Neuronal stem cell (in vitro differentiated cells): ENCODE results near the gene TNIP1.

Experiments used
- DNase-seq: peaks from one replicate; pipeline ENCODE4 v3.0.0-alpha.2; 2013; ENCODE audit warnings: low spot score
- H2AFZ ChIP-seq: one replicate; pipeline ENCODE4 v1.6.1; 2013; ENCODE audit warnings: mild to moderate bottlenecking, low read length, inconsistent platforms
- H2AK5ac ChIP-seq: 2 replicates; pipeline ENCODE4 v1.6.1; 2013; ENCODE audit warnings: low read depth, mild to moderate bottlenecking, inconsistent platforms, low read length, moderate library complexity, mixed read lengths
- H2BK120ac ChIP-seq: 2 replicates; pipeline ENCODE4 v1.6.1; 2013; ENCODE audit warnings: low read depth, mild to moderate bottlenecking, inconsistent platforms, low read length, moderate library complexity, mixed read lengths
- H2BK12ac ChIP-seq: one replicate; pipeline ENCODE4 v1.6.1; 2013; ENCODE audit warnings: low read length, inconsistent platforms
- H2BK15ac ChIP-seq: 2 replicates; pipeline ENCODE4 v1.6.1; 2013; ENCODE audit warnings: mild to moderate bottlenecking, low read length, inconsistent platforms, mixed read lengths
- H2BK5ac ChIP-seq: one replicate; pipeline ENCODE4 v1.6.1; 2013; ENCODE audit warnings: inconsistent platforms, mild to moderate bottlenecking, low read length, moderate library complexity
- H3K14ac ChIP-seq: one replicate; pipeline ENCODE4 v1.6.1; 2013; ENCODE audit warnings: low read length, inconsistent platforms
- H3K18ac ChIP-seq: 2 replicates; pipeline ENCODE4 v1.6.1; 2013; ENCODE audit warnings: low read length, inconsistent platforms
- H3K23ac ChIP-seq: 2 replicates; pipeline ENCODE4 v1.6.1; 2013; ENCODE audit warnings: low read depth, mild to moderate bottlenecking, mixed read lengths, low read length, inconsistent platforms; ENCODE audit not compliant: poor library complexity
- H3K27ac ChIP-seq: replicated peaks from 3 replicates; pipeline ENCODE4 v1.5.1; 2013; ENCODE audit warnings: low read length, inconsistent platforms
- H3K27me3 ChIP-seq, 3 experiments: 2 replicates each; pipeline ENCODE4 v1.6.1; 2013; ENCODE audit warnings: low read length in 3 of 3, mild to moderate bottlenecking in 2 of 3, inconsistent platforms in 1 of 3, low read depth in 1 of 3, mixed read lengths in 1 of 3, moderate library complexity in 1 of 3; ENCODE audit not compliant: control insufficient read depth in 3 of 3, insufficient read depth in 3 of 3
- H3K36me3 ChIP-seq, 2 donors: replicated peaks in 1 of 2; 2 replicates each; pipeline ENCODE4 v1.6.1; 2013; ENCODE audit warnings: low read length in 2 of 2; ENCODE audit not compliant: control insufficient read depth in 2 of 2, insufficient read depth in 2 of 2
- H3K4ac ChIP-seq: 2 replicates; pipeline ENCODE4 v1.6.1; 2013; ENCODE audit warnings: inconsistent platforms, mild to moderate bottlenecking, low read length, moderate library complexity
- H3K4me1 ChIP-seq, 2 donors: 1 replicate in 1 of 2; 2 replicates in 1 of 2; pipeline ENCODE4 v1.6.1; 2013; ENCODE audit warnings: low read length in 2 of 2, low read depth in 1 of 2; ENCODE audit not compliant: control insufficient read depth in 2 of 2, insufficient read depth in 1 of 2
- H3K4me2 ChIP-seq: one replicate; pipeline ENCODE4 v1.6.1; 2013; ENCODE audit warnings: mild to moderate bottlenecking, low read length, inconsistent platforms; ENCODE audit not compliant: insufficient read depth, poor library complexity, severe bottlenecking
- H3K4me3 ChIP-seq, 2 donors: 2 replicates each; pipeline ENCODE4 v1.5.1; 2013; ENCODE audit warnings: low read length in 2 of 2, mild to moderate bottlenecking in 2 of 2, inconsistent platforms in 1 of 2, moderate library complexity in 1 of 2
- H3K79me1 ChIP-seq: one replicate; pipeline ENCODE4 v1.6.1; 2013; ENCODE audit warnings: low read depth, mild to moderate bottlenecking, inconsistent platforms, low read length, moderate library complexity
- H3K9ac ChIP-seq: one replicate; pipeline ENCODE4 v1.6.1; 2013; ENCODE audit warnings: mild to moderate bottlenecking, low read depth, low read length, inconsistent platforms; ENCODE audit not compliant: poor library complexity
- H3K9me3 ChIP-seq, 2 donors: replicated peaks in 1 of 2; 2 replicates each; pipeline versions ENCODE3 to v1.6.1; 2013; ENCODE audit warnings: low read length in 2 of 2, mild to moderate bottlenecking in 2 of 2, inconsistent platforms in 1 of 2, low read depth in 1 of 2, mixed read lengths in 1 of 2, moderate library complexity in 1 of 2; ENCODE audit not compliant: control insufficient read depth in 2 of 2, insufficient read depth in 1 of 2
- H4K8ac ChIP-seq: one replicate; pipeline ENCODE4 v1.6.1; 2013; ENCODE audit warnings: low read depth, mild to moderate bottlenecking, inconsistent platforms, low read length, moderate library complexity
- H4K91ac ChIP-seq: one replicate; pipeline ENCODE4 v1.6.1; 2013; ENCODE audit warnings: low read length, low read depth, mild to moderate bottlenecking, inconsistent platforms; ENCODE audit not compliant: poor library complexity
- WGBS, 2 donors: extraction: QIAGEN DNeasy Blood & Tissue Kit; methylation state at CpG; one replicate each; pipeline ENCODE4 v1.1.7; 2013; ENCODE audit warnings: missing lambda C conversion rate in 2 of 2, mixed read lengths in 1 of 2; ENCODE audit not compliant: insufficient read length in 2 of 2, insufficient replicate concordance in 1 of 2; ENCODE audit errors: extremely low coverage in 2 of 2; 5-methylcytosine and 5-hydroxymethylcytosine counted together

The TNIP1 gene

DNA sequence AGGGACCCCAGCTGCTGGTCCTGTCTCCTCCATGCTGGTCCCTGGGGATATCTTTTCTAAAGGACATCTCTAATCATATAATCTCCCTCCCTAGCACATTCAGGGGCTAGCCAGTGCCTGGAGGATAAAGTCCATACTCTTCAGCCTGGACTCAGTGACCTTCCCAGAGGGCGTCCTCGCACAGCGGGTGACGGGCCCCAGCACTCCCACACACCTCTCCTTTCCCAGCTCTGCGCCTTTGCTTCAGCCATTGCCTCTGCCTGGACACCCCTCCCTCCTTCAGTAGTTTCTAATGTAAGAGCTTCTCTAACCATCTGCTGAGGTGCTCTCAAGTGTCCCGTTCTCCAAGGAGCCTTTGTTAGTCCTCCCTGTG lies 15.2 kb upstream of the TNIP1 start:
- H3K27ac ChIP-seq: no peak overlapping the region
- no peak overlapping the region for H4K91ac ChIP-seq
- no peak overlapping the region for H2BK12ac ChIP-seq
- peaks cover 0 to 5% of the 10 kb centered on the region in 2 donors for H3K4me1 ChIP-seq
- DNase-seq: no peak
- no peaks in the 10 kb centered on the region for H3K79me1 ChIP-seq
- H3K4ac ChIP-seq: no peak overlapping the region
- no peaks in the 10 kb centered on the region for H3K27me3 ChIP-seq
- no peak overlapping the region for H2BK5ac ChIP-seq
- no peak overlapping the region for H3K4me2 ChIP-seq
- no peak overlapping the region for H3K18ac ChIP-seq
- peaks cover 2% of the 10 kb centered on the region in 2 donors for H3K36me3 ChIP-seq
- H2AFZ ChIP-seq: no peak overlapping the region
- no peak overlapping the region for H2BK15ac ChIP-seq
- peak overlapping the region in 1 of 2 donors; percentile 3 for H3K4me3 ChIP-seq
- no peak overlapping the region for H2BK120ac ChIP-seq
- H3K9ac ChIP-seq: no peak overlapping the region
- H3K14ac ChIP-seq: no peak overlapping the region
- H2AK5ac ChIP-seq: no peak overlapping the region
- WGBS, 2 donors: no CpG with 5 or more reads among the region's 6 CpGs
- no peak overlapping the region for H4K8ac ChIP-seq
- H3K9me3 ChIP-seq: no peaks in the 10 kb centered on the region
- H3K23ac ChIP-seq: no peak overlapping the region

DNA sequence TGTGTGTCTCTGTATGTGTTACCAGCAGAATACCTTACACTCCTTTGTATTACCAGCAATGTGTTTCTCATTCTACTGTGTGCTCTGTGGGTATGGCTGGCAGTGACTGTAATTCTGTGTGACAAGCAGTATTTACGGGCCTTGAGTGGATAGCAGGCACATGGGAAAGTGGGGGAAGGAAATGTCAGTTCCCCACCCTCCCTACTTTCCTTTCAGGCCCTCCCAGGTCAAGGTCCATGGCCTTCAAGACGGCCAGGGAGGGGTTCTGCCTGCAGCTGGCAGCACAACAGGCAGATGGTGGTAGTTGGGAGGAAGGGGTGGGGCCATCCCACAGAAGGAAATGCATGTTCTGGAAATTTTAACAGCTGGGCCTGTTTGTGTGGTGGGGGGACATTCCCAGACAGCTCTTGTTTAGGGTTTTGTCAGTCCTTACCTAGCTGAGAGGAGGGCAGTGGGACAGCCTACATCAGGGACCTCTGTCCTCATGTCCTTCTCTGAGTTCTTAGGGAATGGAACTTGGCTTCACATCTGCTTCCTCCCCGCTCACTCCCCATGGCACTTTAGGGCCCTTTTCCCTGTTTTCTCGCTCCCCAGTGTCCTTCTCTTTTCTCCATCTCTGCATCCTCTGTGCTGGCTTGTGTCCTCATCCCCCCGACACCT lies 14.6 kb upstream of the TNIP1 start:
- Histone ChIP-seq H2AK5ac (no peak overlapping the region), H3K14ac (no peak overlapping the region), H3K4me2 (no peak overlapping the region), H2AFZ (peak overlapping the region; percentile 15), H2BK5ac (no peak overlapping the region), H3K23ac (peak overlapping the region; percentile 19), H3K36me3 (peaks cover 2% of the 10 kb centered on the region in 2 donors), H3K18ac (no peak overlapping the region), H3K4ac (no peak overlapping the region), H3K9ac (no peak overlapping the region), H3K4me1 (peaks cover 0 to 5% of the 10 kb centered on the region in 2 donors), H3K9me3 (no peaks in the 10 kb centered on the region), H3K79me1 (no peaks in the 10 kb centered on the region), H2BK120ac (no peak overlapping the region), H4K8ac (no peak overlapping the region), H2BK12ac (no peak overlapping the region), H3K4me3 (no peak overlapping the region), H4K91ac (no peak overlapping the region), H2BK15ac (no peak overlapping the region), H3K27me3 (no peaks in the 10 kb centered on the region), H3K27ac (no peak overlapping the region)
- no peak for DNase-seq
- WGBS, 2 donors: no CpG with 5 or more reads among the region's 5 CpGs

DNA sequence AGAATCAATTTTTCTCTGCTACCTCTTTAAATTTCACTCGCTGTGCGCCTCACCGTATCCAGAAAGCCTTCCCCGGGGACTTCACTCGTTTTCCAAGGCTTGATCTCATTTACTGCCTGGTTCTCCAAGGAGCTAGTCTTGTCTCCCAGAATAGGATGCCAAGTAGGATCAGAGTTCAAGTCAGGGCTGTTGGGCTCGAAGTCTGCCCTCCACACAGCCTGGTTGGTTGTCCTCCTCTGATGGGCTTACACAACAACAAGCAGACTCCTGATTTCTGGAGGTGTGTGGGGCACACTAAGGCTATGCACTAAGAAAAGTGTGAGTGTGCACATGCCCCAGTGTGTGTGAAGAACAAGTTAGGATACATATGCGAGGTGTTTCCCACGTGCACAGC lies 14.0 kb upstream of the TNIP1 start:
- Histone ChIP-seq H4K8ac (no peak overlapping the region), H2BK5ac (no peak overlapping the region), H3K4me1 (peaks cover 0 to 5% of the 10 kb centered on the region in 2 donors), H2BK12ac (no peak overlapping the region), H2BK120ac (no peak overlapping the region), H2AFZ (no peak overlapping the region), H3K79me1 (no peaks in the 10 kb centered on the region), H3K18ac (no peak overlapping the region), H3K4ac (no peak overlapping the region), H4K91ac (no peak overlapping the region), H3K9ac (peak overlapping the region; percentile 65), H3K9me3 (no peaks in the 10 kb centered on the region), H3K14ac (no peak overlapping the region), H3K4me3 (no peak overlapping the region), H3K36me3 (no peaks in the 10 kb centered on the region), H3K4me2 (no peak overlapping the region), H3K23ac (no peak overlapping the region), H2BK15ac (no peak overlapping the region), H2AK5ac (no peak overlapping the region), H3K27ac (no peak overlapping the region), H3K27me3 (no peaks in the 10 kb centered on the region)
- DNase-seq: no peak
- no CpG with 5 or more reads among the region's 8 CpGs for WGBS, 2 donors

DNA sequence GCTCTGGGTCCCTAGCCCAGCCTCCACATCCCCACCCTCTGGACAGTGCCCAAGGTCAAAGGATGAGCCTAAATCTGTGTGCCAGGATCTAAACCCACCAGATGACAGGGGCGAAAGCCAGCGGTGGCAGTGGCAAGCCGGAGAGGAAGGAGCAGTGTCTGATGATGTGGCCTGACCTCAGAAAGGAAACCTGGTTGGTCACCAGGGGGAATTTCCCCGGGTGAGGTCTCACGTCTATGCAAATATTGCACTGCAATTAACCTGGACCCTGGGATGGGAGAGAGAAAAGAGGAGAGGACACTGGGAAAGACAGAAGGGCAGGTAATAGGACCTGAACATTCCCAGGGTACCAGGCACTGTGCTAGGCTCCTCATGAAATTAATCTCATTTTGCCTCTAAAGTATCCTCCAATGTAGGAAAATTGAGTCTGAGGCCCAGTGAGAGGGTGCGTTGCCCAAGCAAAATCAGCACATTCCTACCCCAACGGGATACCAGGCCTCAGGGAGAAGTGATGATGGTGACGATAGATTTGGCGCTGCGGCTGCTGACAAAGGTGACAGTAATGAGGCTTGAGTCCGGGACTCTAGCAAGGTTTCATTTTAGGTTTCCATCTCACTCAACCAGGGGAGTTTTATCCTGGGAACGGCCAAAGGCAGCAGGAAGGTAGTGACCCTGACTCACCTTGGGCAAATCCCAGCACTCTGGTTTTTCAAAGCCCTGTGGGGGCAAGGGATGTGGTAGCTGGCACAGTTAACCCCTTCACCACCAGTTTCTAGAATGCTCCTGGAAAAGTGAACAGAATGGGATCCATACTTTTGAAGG lies 13.4 kb upstream of the TNIP1 start:
- Histone ChIP-seq H3K18ac (no peak overlapping the region), H3K9ac (no peak overlapping the region), H2BK12ac (no peak overlapping the region), H4K8ac (no peak overlapping the region), H2AFZ (no peak overlapping the region), H3K4ac (no peak overlapping the region), H3K4me2 (no peak overlapping the region), H3K9me3 (no peaks in the 10 kb centered on the region), H3K4me3 (no peak overlapping the region), H2BK5ac (no peak overlapping the region), H3K79me1 (no peaks in the 10 kb centered on the region), H3K4me1 (peaks cover 0 to 5% of the 10 kb centered on the region in 2 donors), H3K27me3 (no peaks in the 10 kb centered on the region), H2AK5ac (no peak overlapping the region), H4K91ac (no peak overlapping the region), H3K23ac (no peak overlapping the region), H2BK15ac (no peak overlapping the region), H3K27ac (no peak overlapping the region), H3K14ac (no peak overlapping the region), H3K36me3 (no peaks in the 10 kb centered on the region), H2BK120ac (no peak overlapping the region)
- no CpG with 5 or more reads among the region's 12 CpGs for WGBS, 2 donors
- DNase-seq: no peak
